DOHH2 (cell line): ENCODE data around the gene DAO.

Source experiments
- H3F3A ChIP-seq: fragments of 200-600 bp; sonication (generic), shearing (Covaris generic); 2 replicates; pipeline ENCODE4 v1.6.0; 2016; ENCODE audit warnings: antibody characterized with exemption, mild to moderate bottlenecking; ENCODE audit not compliant: control insufficient read depth, insufficient read depth
- H3K27ac ChIP-seq: fragments of 200-600 bp; sonication (generic); 2 replicates; pipeline ENCODE4 v1.5.1; 2014; ENCODE audit warnings: low read depth, mild to moderate bottlenecking, low read length, moderate library complexity
- H3K27me3 ChIP-seq: fragments of 200-600 bp; sonication (generic); 2 replicates; pipeline ENCODE4 v1.6.1; 2014; ENCODE audit warnings: mild to moderate bottlenecking, low read length, mixed read lengths; ENCODE audit not compliant: control insufficient read depth
- H3K36me3 ChIP-seq: fragments of 200-600 bp; sonication (generic); 2 replicates; pipeline ENCODE4 v1.6.1; 2014; ENCODE audit warnings: mild to moderate bottlenecking, low read length, moderate library complexity, mixed read lengths; ENCODE audit not compliant: control insufficient read depth
- H3K4me1 ChIP-seq: fragments of 200-600 bp; sonication (generic); 2 replicates; pipeline ENCODE4 v1.6.1; 2014; ENCODE audit warnings: mild to moderate bottlenecking, low read length, mixed read lengths; ENCODE audit not compliant: control insufficient read depth
- H3K4me2 ChIP-seq: fragments of 200-600 bp; sonication (generic); 2 replicates; pipeline ENCODE4 v1.6.0; 2014; ENCODE audit warnings: mild to moderate bottlenecking, low read length, moderate library complexity
- H3K4me3 ChIP-seq: fragments of 200-600 bp; sonication (generic); 2 replicates; pipeline ENCODE4 v1.5.1; 2014; ENCODE audit warnings: mild to moderate bottlenecking, low read length, mixed read lengths
- H3K79me2 ChIP-seq: fragments of 200-600 bp; sonication (generic); 2 replicates; pipeline ENCODE4 v1.6.1; 2014; ENCODE audit warnings: mild to moderate bottlenecking, low read length, mixed read lengths; ENCODE audit not compliant: control insufficient read depth
- H3K9me2 ChIP-seq: fragments of 200-600 bp; sonication (generic); replicated peaks from 2 replicates; pipeline ENCODE4 v1.6.1; 2014; ENCODE audit warnings: mild to moderate bottlenecking, low read length, mixed read lengths; ENCODE audit not compliant: control insufficient read depth
- H3K9me3 ChIP-seq: fragments of 200-600 bp; sonication (generic); 2 replicates; pipeline ENCODE4 v1.6.1; 2014; ENCODE audit warnings: antibody characterized with exemption, low read length, mixed read lengths; ENCODE audit not compliant: control insufficient read depth, insufficient read depth
- H4K20me1 ChIP-seq: fragments of 200-600 bp; sonication (generic); 2 replicates; pipeline ENCODE4 v1.6.0; 2014; ENCODE audit warnings: low read depth, mild to moderate bottlenecking, antibody characterized with exemption, low read length, moderate library complexity; ENCODE audit not compliant: control insufficient read depth, insufficient read depth
- EZH2phosphoT487 ChIP-seq: fragments of 200-600 bp; sonication (generic); IDR thresholded peaks from 2 replicates; pipeline ENCODE4 v1.6.1; 2017; ENCODE audit warnings: borderline replicate concordance, mild to moderate bottlenecking, antibody characterized with exemption, low read length, moderate library complexity, mixed read lengths
- TF ChIP-seq, protein P1 (sequence below): fragments of 200-600 bp; sonication (generic); IDR thresholded peaks from one replicate; pipeline ENCODE4 v1.5.1; 2014; ENCODE audit warnings: antibody characterized with exemption, mild to moderate bottlenecking, low read depth, low read length; ENCODE audit not compliant: poor library complexity, severe bottlenecking

The DAO gene

DNA sequence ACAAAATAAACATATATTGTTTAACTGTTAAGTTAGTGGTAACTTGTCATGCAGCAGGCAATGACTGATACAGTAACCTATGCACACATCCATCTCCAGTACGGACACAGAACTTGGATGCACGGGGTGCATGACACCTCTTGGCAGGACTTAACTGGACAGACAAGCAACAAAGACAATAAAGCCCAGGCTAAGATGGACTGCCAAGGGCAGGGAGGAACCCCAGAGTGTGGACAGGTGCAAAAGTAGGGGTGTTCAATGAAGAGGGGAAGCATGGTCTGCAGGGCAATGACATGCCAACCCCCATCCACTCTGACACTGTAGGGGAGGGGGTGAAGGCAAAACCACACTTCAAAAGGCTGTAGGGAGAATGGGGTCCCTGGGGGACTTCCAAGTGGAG, 34.2 kb upstream of the DAO start:
- H3K4me1 ChIP-seq: peaks cover 8% of the 10 kb centered on the region
- H3K9me3 ChIP-seq: no peaks in the 10 kb centered on the region
- H3K36me3 ChIP-seq: peaks cover 17% of the 10 kb centered on the region
- no peaks in the 10 kb centered on the region for H3K27me3 ChIP-seq
- no peak overlapping the region for H3K27ac ChIP-seq
- no peaks in the 10 kb centered on the region for H3K9me2 ChIP-seq
- no peak overlapping the region for H3K4me2 ChIP-seq
- no peaks in the 10 kb centered on the region for H3K79me2 ChIP-seq
- H3K4me3 ChIP-seq: no peak overlapping the region
- H4K20me1 ChIP-seq: no peaks in the 10 kb centered on the region
- TF ChIP-seq, protein P1, sequence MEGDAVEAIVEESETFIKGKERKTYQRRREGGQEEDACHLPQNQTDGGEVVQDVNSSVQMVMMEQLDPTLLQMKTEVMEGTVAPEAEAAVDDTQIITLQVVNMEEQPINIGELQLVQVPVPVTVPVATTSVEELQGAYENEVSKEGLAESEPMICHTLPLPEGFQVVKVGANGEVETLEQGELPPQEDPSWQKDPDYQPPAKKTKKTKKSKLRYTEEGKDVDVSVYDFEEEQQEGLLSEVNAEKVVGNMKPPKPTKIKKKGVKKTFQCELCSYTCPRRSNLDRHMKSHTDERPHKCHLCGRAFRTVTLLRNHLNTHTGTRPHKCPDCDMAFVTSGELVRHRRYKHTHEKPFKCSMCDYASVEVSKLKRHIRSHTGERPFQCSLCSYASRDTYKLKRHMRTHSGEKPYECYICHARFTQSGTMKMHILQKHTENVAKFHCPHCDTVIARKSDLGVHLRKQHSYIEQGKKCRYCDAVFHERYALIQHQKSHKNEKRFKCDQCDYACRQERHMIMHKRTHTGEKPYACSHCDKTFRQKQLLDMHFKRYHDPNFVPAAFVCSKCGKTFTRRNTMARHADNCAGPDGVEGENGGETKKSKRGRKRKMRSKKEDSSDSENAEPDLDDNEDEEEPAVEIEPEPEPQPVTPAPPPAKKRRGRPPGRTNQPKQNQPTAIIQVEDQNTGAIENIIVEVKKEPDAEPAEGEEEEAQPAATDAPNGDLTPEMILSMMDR: no peak
- TF ChIP-seq EZH2phosphoT487: no peak
- H3F3A ChIP-seq: no peaks in the 10 kb centered on the region

DNA sequence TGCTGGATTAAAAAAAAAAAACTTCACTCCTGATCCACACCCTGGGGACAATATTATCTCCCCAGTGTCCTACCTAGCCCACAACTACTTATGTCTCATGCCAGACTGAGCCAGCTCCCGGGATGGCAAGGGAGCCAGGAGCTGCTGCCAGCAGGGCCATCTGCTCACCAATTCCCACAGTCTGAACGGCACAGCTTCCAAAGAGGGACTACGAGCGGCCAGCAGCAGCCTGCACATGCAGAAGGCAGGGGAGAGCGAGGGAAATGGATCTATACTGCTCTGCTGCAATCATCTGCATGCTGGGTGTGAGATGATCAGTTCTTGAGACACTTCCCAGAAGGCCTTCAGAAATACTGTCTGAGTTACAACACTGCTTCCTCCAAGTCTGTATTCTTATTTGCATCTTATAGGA, 33.6 kb upstream of the DAO start:
- H3K36me3 ChIP-seq: peaks cover 17% of the 10 kb centered on the region
- TF ChIP-seq, protein P1: no peak
- no peak for TF ChIP-seq EZH2phosphoT487
- H3K4me3 ChIP-seq: no peak overlapping the region
- H3K9me2 ChIP-seq: no peaks in the 10 kb centered on the region
- no peak overlapping the region for H3K27ac ChIP-seq
- H4K20me1 ChIP-seq: no peaks in the 10 kb centered on the region
- H3K4me2 ChIP-seq: no peak overlapping the region
- H3K4me1 ChIP-seq: peaks cover 14% of the 10 kb centered on the region
- no peaks in the 10 kb centered on the region for H3K9me3 ChIP-seq
- H3K79me2 ChIP-seq: no peaks in the 10 kb centered on the region
- no peaks in the 10 kb centered on the region for H3K27me3 ChIP-seq
- H3F3A ChIP-seq: peaks cover 3% of the 10 kb centered on the region

DNA sequence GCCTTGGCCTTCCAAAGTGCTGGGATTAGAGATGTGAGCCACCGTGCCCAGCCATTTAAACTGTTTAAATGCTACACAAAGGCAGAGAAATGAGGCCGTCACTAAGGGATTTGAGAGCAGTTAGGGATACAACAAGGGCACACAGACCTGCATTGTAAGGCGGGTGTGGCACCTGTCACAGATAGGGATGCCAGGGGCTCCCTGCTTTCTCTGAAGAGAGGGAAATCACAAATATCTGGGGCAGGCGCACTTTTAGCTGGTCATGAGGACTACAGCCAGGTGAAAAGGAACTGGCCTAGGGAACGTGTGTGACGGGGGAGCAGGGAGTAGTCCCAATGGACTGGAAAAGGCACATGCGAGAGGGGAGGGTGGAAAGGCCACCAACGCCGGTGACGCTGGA, 32.2 kb upstream of the DAO start:
- Histone ChIP-seq H4K20me1 (no peaks in the 10 kb centered on the region), H3K27ac (no peak overlapping the region), H3K4me1 (peaks cover 16% of the 10 kb centered on the region), H3K4me2 (no peak overlapping the region), H3K9me3 (no peaks in the 10 kb centered on the region), H3F3A (peaks cover 11% of the 10 kb centered on the region), H3K27me3 (no peaks in the 10 kb centered on the region), H3K36me3 (peaks cover 17% of the 10 kb centered on the region), H3K9me2 (no peaks in the 10 kb centered on the region), H3K79me2 (no peaks in the 10 kb centered on the region), H3K4me3 (no peak overlapping the region)
- TF ChIP-seq, protein P1: no peak
- TF ChIP-seq EZH2phosphoT487: no peak

DNA sequence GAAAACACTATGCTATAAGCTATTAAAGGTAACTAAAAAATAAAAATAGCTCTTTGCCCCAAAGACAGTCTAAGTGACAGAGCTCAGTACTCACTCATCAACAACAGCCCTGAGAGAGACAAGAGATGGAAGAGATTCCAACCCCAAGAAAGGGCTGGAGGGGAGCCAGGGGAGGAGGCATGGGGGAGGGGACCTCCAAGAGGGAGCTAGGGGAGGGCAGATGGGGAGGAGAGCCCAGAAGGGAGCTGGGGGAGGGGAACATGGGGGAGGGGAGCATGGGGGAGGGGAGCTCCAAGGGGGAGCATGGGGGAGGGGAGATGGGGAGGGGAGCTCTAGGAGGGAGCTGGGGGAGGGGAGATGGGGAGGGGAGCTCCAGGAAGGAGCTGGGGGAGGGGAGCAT, 30.2 kb upstream of the DAO start:
- H3K27ac ChIP-seq: no peak overlapping the region
- H3K9me3 ChIP-seq: no peaks in the 10 kb centered on the region
- H3K9me2 ChIP-seq: no peaks in the 10 kb centered on the region
- H3K79me2 ChIP-seq: peaks cover 7% of the 10 kb centered on the region
- TF ChIP-seq EZH2phosphoT487: no peak
- TF ChIP-seq, protein P1: no peak
- H3K27me3 ChIP-seq: no peaks in the 10 kb centered on the region
- H4K20me1 ChIP-seq: no peaks in the 10 kb centered on the region
- H3F3A ChIP-seq: peaks cover 13% of the 10 kb centered on the region
- H3K36me3 ChIP-seq: peaks cover 17% of the 10 kb centered on the region
- H3K4me2 ChIP-seq: no peak overlapping the region
- H3K4me3 ChIP-seq: no peak overlapping the region
- H3K4me1 ChIP-seq: peaks cover 16% of the 10 kb centered on the region
